Heart right ventricle (tissue), 16 donors: Measurements from ENCODE around the gene PSMC3. TPM values are rescaled to one million over a fixed set of nuclear protein-coding genes. Genes with fewer than 3 reads are reported as not detected.

ENCODE experiments used
- ATAC-seq, 8 donors: fragments of 200-7000 bp; cut with Tn5 transposase; one replicate each; pipeline ENCODE4 v1.9.1; 2020; ENCODE audit warnings: mild to moderate bottlenecking in 8 of 8, moderate library complexity in 8 of 8, moderate number of reproducible peaks in 1 of 8
- DNase-seq, 2 donors: peaks; one replicate each; pipeline ENCODE4 v3.0.0-alpha.2; 2020
- H3K27ac ChIP-seq, 10 donors: fragments of 200-600 bp; sonication (generic) in 2 of 10; one replicate each; pipeline versions ENCODE4 v1.5.0 to v1.8.0; 2020 to 2022; ENCODE audit warnings: mild to moderate bottlenecking in 3 of 10
- H3K27me3 ChIP-seq, 7 donors: fragments of 200-600 bp; one replicate each; pipeline ENCODE4 v1.8.0; 2021 to 2022; ENCODE audit warnings: mild to moderate bottlenecking in 2 of 7
- H3K36me3 ChIP-seq, 9 donors: fragments of 200-600 bp; sonication (generic) in 1 of 9; one replicate each; pipeline versions ENCODE4 v1.5.0 to v1.8.0; 2020 to 2022; ENCODE audit warnings: mild to moderate bottlenecking in 2 of 9
- H3K4me1 ChIP-seq, 9 donors: fragments of 200-600 bp; sonication (generic) in 1 of 9; one replicate each; pipeline versions ENCODE4 v1.5.0 to v1.8.0; 2020 to 2022; ENCODE audit warnings: mild to moderate bottlenecking in 4 of 9
- H3K4me3 ChIP-seq, 10 donors: fragments of 200-600 bp; sonication (generic) in 2 of 10; one replicate each; pipeline versions ENCODE4 v1.5.0 to v1.8.0; 2020 to 2022; ENCODE audit warnings: mild to moderate bottlenecking in 7 of 10, moderate library complexity in 2 of 10
- H3K9me3 ChIP-seq, 11 donors: fragments of 200-600 bp in 10 of 11; sonication (generic) in 2 of 11; one replicate each; pipeline versions ENCODE4 v1.5.0 to v1.8.0; 2013 to 2022; ENCODE audit warnings: mild to moderate bottlenecking in 2 of 11, control low read depth in 1 of 11, moderate library complexity in 1 of 11
- CTCF ChIP-seq, 9 donors: fragments of 200-600 bp; sonication (generic) in 2 of 9; IDR thresholded peaks; one replicate each; pipeline versions ENCODE4 v1.5.0 to v1.8.0; 2021 to 2022; ENCODE audit warnings: antibody characterized with exemption in 9 of 9, mild to moderate bottlenecking in 5 of 9, moderate library complexity in 1 of 9
- WGBS, 2 donors: extraction: QIAGEN DNeasy Blood & Tissue Kit; methylation state at CpG; one replicate each; pipeline ENCODE4 v1.1.7; 2013; ENCODE audit warnings: inconsistent platforms in 1 of 2; 5-methylcytosine and 5-hydroxymethylcytosine counted together
- intact Hi-C, 10 donors: fragments of 100-400 bp; cut with DNase I; formaldehyde crosslinking; loops; one replicate each; pipeline versions ENCODE4 v1.11.1 to v1.14.2; 2022
- polyA plus RNA-seq, 2 donors: library from polyadenylated mRNA; stranded (reverse); fragments of 200-250 nt; gene quantifications; one replicate each; pipeline ENCODE4 v1.2.3, GENCODE V29; 2013
- total RNA-seq, 10 donors: library from RNA; stranded (reverse); fragmentation: NEBNext Ultra II Directional in 3 of 10; extraction: Animal tissue kit (Norgen Biotek cat#: 25700) in 3 of 10; gene quantifications; one replicate each; pipeline versions ENCODE4 v1.2.1 to v1.2.4, GENCODE V29; 2021 to 2023
- donor health status: Arrhythmogenic right ventricular cardiomyopathy.
- donor health status: ischemic (EF 13 %, LVEDD 7.1; RV severe dilation, severe dysfunction).
- donor health status: healthy with polysubstance abuse.
- donor health status: DM: no; HTN: yes; CAD: no.
- donor health status: DM: no; HTN: no; CAD: no.
- donor health status: ischemic (EF 25% LVEDD 6.9; RV normal size, moderate dysfunction).
- donor health status: ischemic (EF 25% LVEDD 5.7; RV mildly dilated, moderate dysfunction).
- donor health status: healthy.
- donor health status: DM: yes; HTN: yes; CAD: no.
- donor health status: Ischemic cardiomyopathy.
- donor health status: ischemic (EF 35%, LVEDD 5.7; RV mildly dilated, moderate dysfunction).
- donor health status: nonischemic (EF 11% LVEDD 7.7; RV severe dilation, severe dysfunction).
- donor health status: DM: yes; HTN: yes; CAD: no.
- donor health status: PGD.
- donor health status: ischemic (EF 29% LVEDD 5.4; RV normal size, mild dysfunction).
- donor health status: nonischemic (EF 23%, LVEDD 6.1; RV moderate dilation, normal function).

PSMC3 gene
- total and polyA plus RNA-seq, 12 donors = 129 to 272 (median 148) TPM

- H3K9me3 ChIP-seq = no peaks in the 10 kb centered on the region
Measured at GRCh38 chr11:47443817-47444216, 17.6 kb upstream of the PSMC3 start.

GRCh38 chr11:47443028-47443700 lies 16.9 kb upstream of the PSMC3 start:
- WGBS, 2 donors = 75 to 79% methylated on average over 12 of the region's 12 CpGs
- intact Hi-C loops = no loop called here
- H3K36me3 ChIP-seq = no peaks in the 10 kb centered on the region
- no peak for ATAC-seq
- peaks cover 0 to 18% (median 0%) of the 10 kb centered on the region in 9 donors for H3K4me1 ChIP-seq
- no peak overlapping the region for H3K4me3 ChIP-seq
- peak overlapping the region in 4 of 10 donors; percentile 9 to 43 (median 24) for H3K27ac ChIP-seq
- H3K9me3 ChIP-seq = no peaks in the 10 kb centered on the region
- no peaks in the 10 kb centered on the region for H3K27me3 ChIP-seq
- TF ChIP-seq CTCF (IDR thresholded peaks at IDR 0.05) = no peak
- no peak for DNase-seq

More at GRCh38 chr11:47443817-47444216, 17.6 kb upstream of the PSMC3 start:
- TF ChIP-seq CTCF (IDR thresholded peaks at IDR 0.05) = no peak
- Histone ChIP-seq H3K27me3 (no peaks in the 10 kb centered on the region), H3K4me3 (no peak overlapping the region), H3K27ac (no peak overlapping the region), H3K4me1 (peaks cover 0 to 22% (median 3%) of the 10 kb centered on the region in 9 donors), H3K36me3 (no peaks in the 10 kb centered on the region)
- intact Hi-C loops = no loop called here
- ATAC-seq = no peak
- no peak for DNase-seq
- 81 to 83% methylated on average over 3 of the region's 3 CpGs for WGBS, 2 donors

- Histone ChIP-seq H3K9me3 (no peaks in the 10 kb centered on the region), H3K4me3 (no peak overlapping the region), H3K27ac (peak overlapping the region in 4 of 10 donors; percentile 9 to 43 (median 24)), H3K27me3 (no peaks in the 10 kb centered on the region), H3K4me1 (peaks cover 0 to 25% (median 0%) of the 10 kb centered on the region in 9 donors), H3K36me3 (no peaks in the 10 kb centered on the region)
- 50 to 72% methylated on average over 8 of the region's 8 CpGs for WGBS, 2 donors
- TF ChIP-seq CTCF (IDR thresholded peaks at IDR 0.05) = no peak
- peak; percentile 65 to 68 for DNase-seq
- peak; percentile 74 to 93 (median 86) for ATAC-seq
- intact Hi-C loops = no loop called here
Measured at GRCh38 chr11:47442514-47442913, 16.3 kb upstream of the PSMC3 start.

GRCh38 chr11:47441421-47441820 lies 15.2 kb upstream of the PSMC3 start:
- TF ChIP-seq CTCF (IDR thresholded peaks at IDR 0.05) = no peak
- Histone ChIP-seq H3K9me3 (peaks cover 0 to 5% (median 0%) of the 10 kb centered on the region in 11 donors), H3K27ac (no peak overlapping the region), H3K27me3 (no peaks in the 10 kb centered on the region), H3K36me3 (no peaks in the 10 kb centered on the region), H3K4me1 (peaks cover 0 to 27% (median 0%) of the 10 kb centered on the region in 9 donors), H3K4me3 (no peak overlapping the region)
- ATAC-seq (peak in 1 of 8 donors; percentile 7), DNase-seq (no peak)
- intact Hi-C loops = no loop called here
- WGBS, 2 donors = 88 to 90% methylated on average over 12 of the region's 12 CpGs
